ENCODE measurements around the gene SIMC1.

DNA sequence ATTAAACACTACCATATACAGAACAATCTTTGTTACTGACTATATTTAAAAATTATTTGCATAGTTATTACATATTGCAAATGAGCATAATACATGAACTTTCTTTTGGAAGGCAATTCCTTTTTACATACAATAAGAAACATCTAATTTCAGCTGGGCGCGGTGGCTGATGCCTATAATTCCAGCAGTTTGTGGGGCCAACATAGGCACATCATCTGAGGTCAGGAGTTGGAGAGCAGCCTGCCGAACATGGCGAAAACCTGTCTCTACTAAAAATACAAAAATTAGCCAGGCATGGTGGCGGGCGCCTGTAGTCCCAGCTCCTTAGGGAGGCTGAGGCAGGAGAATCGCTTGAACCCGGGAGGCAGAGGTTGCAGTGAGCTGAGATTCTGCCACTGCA is 36.4 kb upstream of the SIMC1 start:
- TF ChIP-seq, protein P1, sequence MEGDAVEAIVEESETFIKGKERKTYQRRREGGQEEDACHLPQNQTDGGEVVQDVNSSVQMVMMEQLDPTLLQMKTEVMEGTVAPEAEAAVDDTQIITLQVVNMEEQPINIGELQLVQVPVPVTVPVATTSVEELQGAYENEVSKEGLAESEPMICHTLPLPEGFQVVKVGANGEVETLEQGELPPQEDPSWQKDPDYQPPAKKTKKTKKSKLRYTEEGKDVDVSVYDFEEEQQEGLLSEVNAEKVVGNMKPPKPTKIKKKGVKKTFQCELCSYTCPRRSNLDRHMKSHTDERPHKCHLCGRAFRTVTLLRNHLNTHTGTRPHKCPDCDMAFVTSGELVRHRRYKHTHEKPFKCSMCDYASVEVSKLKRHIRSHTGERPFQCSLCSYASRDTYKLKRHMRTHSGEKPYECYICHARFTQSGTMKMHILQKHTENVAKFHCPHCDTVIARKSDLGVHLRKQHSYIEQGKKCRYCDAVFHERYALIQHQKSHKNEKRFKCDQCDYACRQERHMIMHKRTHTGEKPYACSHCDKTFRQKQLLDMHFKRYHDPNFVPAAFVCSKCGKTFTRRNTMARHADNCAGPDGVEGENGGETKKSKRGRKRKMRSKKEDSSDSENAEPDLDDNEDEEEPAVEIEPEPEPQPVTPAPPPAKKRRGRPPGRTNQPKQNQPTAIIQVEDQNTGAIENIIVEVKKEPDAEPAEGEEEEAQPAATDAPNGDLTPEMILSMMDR (conservative IDR thresholded peaks at IDR 0.05; ENCODE audit: low read depth, low read length) = no peak
- TF ChIP-seq EZH2phosphoT487 (IDR thresholded peaks at IDR 0.05; ENCODE audit: borderline replicate concordance, low read length) = no peak

All from PC-3 (cell line).